Measurements from ENCODE around the gene HOXC6.

HOXC6 gene

DNA sequence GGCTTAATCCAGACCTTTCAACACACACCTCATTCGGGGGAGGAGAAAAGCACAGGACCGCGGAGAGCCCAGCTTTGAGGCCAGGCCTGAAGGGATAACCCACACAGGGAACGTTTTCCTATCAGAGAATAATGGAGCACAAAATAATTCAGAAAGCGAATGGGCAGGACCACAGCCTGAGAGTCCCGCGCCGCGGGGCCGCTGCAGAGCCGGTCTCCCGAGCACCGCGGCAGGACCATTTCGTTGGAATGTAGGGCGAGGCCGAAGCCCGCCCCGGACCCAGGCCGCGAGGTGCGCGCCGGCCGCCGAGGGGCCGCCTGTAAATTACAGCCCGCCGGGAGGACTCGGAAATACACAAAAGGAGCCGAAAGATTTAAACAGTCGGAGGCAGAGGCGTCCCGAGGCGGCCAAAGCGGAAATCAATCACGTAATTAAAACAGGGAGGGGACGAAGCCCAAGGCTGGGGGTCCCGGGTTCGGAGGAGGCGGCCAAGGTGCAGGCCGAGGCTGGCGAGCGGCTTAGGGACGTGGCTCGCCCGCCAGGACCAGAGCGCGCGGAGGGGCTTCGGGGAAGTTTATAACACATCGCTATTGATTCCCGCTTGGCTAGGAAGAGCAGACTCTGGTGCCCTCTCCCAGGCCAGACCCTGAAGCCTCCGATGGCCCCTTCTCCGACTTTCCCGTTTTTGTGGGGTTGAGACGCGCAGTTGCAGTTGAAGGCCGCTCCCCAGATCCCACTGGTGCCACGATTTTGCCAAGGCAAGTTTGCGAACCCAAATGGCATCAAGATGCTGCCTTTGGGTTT lies 19.1 kb downstream of the HOXC6 start:
- H3K27ac ChIP-seq = no peak overlapping the region
- TF ChIP-seq ZFX (IDR thresholded peaks at IDR 0.05; ENCODE audit: borderline replicate concordance) (no peak), CTCF (IDR thresholded peaks at IDR 0.05) (no peak)

- TF ChIP-seq ZFX (IDR thresholded peaks at IDR 0.05; ENCODE audit: borderline replicate concordance) (no peak), CTCF (IDR thresholded peaks at IDR 0.05) (no peak)
- H3K27ac ChIP-seq = no peak overlapping the region
Measured at GRCh38 chr12:54047964-54048303, 19.7 kb downstream of the HOXC6 start.

GRCh38 chr12:54048406-54049093 lies 20.3 kb downstream of the HOXC6 start:
- no peak overlapping the region for H3K27ac ChIP-seq
- TF ChIP-seq CTCF (IDR thresholded peaks at IDR 0.05) = no peak
- TF ChIP-seq ZFX (IDR thresholded peaks at IDR 0.05; ENCODE audit: borderline replicate concordance) = no peak

DNA sequence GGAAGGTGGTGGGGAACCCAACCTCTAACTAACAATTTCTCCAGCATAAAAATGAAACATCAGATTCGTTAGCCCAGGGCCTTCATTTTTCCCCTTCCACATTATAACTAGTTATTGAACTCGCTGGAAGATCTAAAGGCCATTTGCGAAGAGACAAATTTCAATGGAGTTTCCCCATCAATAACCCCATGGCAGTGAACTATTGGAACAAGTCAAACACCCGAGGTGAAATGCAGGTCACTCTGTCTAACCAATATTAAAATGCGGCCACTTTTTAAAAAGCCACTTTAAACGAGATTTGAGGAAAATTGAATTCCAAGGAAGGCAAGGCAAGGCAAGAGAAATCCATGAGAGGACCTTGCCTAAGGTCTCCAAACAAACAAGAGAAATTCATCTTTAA lies 20.9 kb downstream of the HOXC6 start:
- no peak overlapping the region for H3K27ac ChIP-seq
- TF ChIP-seq CTCF (IDR thresholded peaks at IDR 0.05) (no peak), ZFX (IDR thresholded peaks at IDR 0.05; ENCODE audit: borderline replicate concordance) (no peak)

- no peak overlapping the region for H3K27ac ChIP-seq
- TF ChIP-seq CTCF (IDR thresholded peaks at IDR 0.05) (no peak), ZFX (IDR thresholded peaks at IDR 0.05; ENCODE audit: borderline replicate concordance) (no peak)
Measured at GRCh38 chr12:54050482-54050810, 22.2 kb downstream of the HOXC6 start.

DNA sequence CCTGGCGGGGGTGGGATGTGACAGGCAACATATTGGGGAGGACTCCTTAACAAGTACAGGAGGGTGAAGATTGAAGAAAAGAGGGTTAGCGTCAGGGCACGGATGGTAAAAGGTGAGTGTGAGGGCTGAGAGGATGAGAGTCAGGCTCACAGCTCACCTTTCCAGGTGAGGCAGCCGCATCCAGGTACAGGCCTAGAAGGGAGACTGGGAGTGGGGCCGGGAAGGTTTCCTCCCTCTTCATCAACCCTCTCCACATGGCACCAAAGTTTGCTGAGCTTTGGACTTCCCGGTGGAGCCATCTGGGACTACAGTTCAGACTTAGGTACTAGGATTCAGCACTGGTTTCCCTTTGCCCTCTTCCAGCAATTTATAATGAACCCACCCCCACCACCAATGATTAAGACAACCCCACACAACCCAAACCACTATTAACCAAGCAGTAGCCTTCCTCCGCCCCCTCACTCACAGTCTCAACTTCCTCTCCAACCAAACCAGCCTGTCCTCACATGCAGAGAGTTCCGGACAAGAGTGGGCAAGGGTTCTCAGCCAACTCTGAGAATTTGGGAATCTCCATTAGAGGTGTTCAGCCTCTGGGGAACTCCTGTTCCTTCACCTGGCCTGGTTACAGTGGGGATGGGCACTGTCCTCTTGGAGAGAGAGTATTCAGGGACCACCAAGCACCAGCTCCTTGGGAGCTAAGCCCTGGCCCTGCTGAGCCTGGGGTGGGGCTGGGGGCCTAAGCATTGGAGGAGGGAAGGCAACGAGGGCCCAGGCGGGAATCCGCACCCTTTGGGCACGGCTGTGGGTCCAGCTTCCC lies 23.0 kb downstream of the HOXC6 start:
- H3K27ac ChIP-seq = no peak overlapping the region
- no peak for TF ChIP-seq ZFX (IDR thresholded peaks at IDR 0.05; ENCODE audit: borderline replicate concordance)
- TF ChIP-seq CTCF (IDR thresholded peaks at IDR 0.05) = no peak
